Mesothelial cell of epicardium (in vitro differentiated cells): ENCODE data around the gene ENTPD6. TPM values are rescaled to one million over a fixed set of nuclear protein-coding genes. Genes with fewer than 3 reads are reported as not detected.
A peak's percentile ranks its signal among the peaks of the same experiment; 100 is the strongest.

Experiments
- DNase-seq, 2 experiments: peaks; one replicate each; pipeline ENCODE4 v3.0.0; 2021; ENCODE audit warnings: low spot score in 2 of 2; ENCODE audit not compliant: unreplicated experiment in 2 of 2
- H3K27ac Mint-ChIP-seq: 2 replicates; pipeline ENCODE4 v1.8.0; 2021; ENCODE audit warnings: mixed read lengths
- H3K27me3 Mint-ChIP-seq: 2 replicates; pipeline ENCODE4 v1.8.0; 2021; ENCODE audit warnings: low read depth, mixed read lengths
- H3K36me3 Mint-ChIP-seq: 2 replicates; pipeline ENCODE4 v1.8.0; 2021; ENCODE audit warnings: mixed read lengths
- H3K4me1 Mint-ChIP-seq: 2 replicates; pipeline ENCODE4 v1.8.0; 2021; ENCODE audit warnings: mixed read lengths
- H3K4me3 Mint-ChIP-seq: 2 replicates; pipeline ENCODE4 v1.8.0; 2021; ENCODE audit warnings: mild to moderate bottlenecking, moderate library complexity, mixed read lengths
- H3K9me3 Mint-ChIP-seq: 2 replicates; pipeline ENCODE4 v1.8.0; 2021; ENCODE audit warnings: mixed read lengths
- total RNA-seq: library from RNA; stranded (reverse); gene quantifications from 3 replicates; pipeline ENCODE4 v1.2.1, GENCODE V29; 2021
- TF ChIP-seq, protein P1 (sequence below): fragments of 200-600 bp; sonication (generic); IDR thresholded peaks from one replicate; pipeline ENCODE4 v1.5.0; 2021; ENCODE audit warnings: antibody characterized with exemption; ENCODE audit not compliant: unreplicated experiment

Gene ENTPD6
- total RNA-seq, 1 donor from 2014 or later, result 59.3 TPM

DNA sequence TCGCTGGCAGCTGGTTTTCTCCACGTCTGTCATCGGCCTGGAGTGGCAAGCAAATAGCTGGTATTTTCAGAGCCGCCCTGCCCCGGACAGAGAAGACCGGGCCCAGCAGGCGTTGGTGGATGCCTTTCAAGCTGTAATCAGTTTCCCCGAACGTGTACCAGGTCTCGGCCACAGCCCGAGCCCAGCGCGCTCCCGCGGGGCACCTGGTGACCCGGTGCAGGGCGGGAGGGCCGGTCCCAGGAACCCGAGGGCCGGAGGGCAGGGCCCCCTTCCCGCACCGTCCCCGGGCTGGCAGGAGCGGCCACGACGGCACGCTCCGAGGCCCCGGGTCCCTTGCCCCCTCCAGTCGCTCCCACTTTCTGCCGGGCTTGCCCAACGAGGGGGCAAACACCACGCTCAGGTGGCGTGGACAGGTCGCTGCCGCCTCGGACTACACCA lies 52.0 kb downstream of the ENTPD6 start:
- TF ChIP-seq, protein P1, sequence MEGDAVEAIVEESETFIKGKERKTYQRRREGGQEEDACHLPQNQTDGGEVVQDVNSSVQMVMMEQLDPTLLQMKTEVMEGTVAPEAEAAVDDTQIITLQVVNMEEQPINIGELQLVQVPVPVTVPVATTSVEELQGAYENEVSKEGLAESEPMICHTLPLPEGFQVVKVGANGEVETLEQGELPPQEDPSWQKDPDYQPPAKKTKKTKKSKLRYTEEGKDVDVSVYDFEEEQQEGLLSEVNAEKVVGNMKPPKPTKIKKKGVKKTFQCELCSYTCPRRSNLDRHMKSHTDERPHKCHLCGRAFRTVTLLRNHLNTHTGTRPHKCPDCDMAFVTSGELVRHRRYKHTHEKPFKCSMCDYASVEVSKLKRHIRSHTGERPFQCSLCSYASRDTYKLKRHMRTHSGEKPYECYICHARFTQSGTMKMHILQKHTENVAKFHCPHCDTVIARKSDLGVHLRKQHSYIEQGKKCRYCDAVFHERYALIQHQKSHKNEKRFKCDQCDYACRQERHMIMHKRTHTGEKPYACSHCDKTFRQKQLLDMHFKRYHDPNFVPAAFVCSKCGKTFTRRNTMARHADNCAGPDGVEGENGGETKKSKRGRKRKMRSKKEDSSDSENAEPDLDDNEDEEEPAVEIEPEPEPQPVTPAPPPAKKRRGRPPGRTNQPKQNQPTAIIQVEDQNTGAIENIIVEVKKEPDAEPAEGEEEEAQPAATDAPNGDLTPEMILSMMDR, result no peak
- H3K9me3 Mint-ChIP-seq, result peaks cover 6% of the 10 kb centered on the region
- no peaks in the 10 kb centered on the region for H3K36me3 Mint-ChIP-seq
- H3K4me1 Mint-ChIP-seq, result peaks cover 25% of the 10 kb centered on the region
- peak in 1 of 2 experiments; percentile 64 for DNase-seq
- no peak overlapping the region for H3K27ac Mint-ChIP-seq
- H3K27me3 Mint-ChIP-seq, result peaks cover 9% of the 10 kb centered on the region
- H3K4me3 Mint-ChIP-seq, result peak overlapping the region; percentile 92

DNA sequence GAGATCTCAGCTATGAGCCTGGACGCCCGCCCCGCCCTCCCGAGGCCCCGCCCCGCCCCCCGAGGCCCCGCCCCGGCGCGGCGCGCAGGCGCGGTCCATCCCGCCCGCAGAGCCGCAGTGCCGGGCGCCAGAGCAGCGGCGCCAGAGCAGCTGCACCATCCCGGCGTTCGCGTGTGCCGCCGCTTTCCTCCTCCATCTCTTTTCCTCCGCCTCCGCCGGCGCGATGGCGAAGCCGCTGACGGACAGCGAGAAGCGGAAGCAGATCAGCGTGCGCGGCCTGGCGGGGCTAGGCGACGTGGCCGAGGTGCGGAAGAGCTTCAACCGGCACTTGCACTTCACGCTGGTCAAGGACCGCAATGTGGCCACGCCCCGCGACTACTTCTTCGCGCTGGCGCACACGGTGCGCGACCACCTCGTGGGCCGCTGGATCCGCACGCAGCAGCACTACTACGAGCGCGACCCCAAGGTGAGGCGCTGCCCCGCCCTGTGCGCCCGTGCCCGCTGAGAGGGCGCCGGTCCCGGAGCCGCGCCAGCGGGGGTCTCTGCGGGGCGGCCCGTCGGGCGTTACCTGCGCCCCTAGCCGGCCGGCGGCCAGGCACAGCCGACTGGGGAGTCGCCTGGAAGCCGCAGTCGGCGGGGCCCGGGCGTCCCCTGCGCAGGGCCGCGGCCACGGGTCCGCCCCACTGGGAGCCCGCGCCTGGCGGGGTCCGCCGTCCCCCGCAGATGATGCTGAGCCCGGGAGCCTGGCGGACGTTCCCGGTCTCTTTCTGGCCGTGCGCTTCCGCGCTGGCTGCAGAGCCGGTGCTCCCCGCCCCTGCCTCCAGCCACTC lies 52.7 kb downstream of the ENTPD6 start, which contains the start of gene PYGB:
Gene PYGB (plus strand): TSS at position 130 of the 830 bp plus-strand sequence. CDS start 94 bp downstream, at position 224.
- Mint-ChIP-seq H3K4me1 (peaks cover 25% of the 10 kb centered on the region), H3K9me3 (peaks cover 6% of the 10 kb centered on the region), H3K4me3 (peak within 1 kb of the TSS; percentile 92), H3K27ac (peak within 1 kb of the TSS; percentile 94), H3K36me3 (no peaks in the 10 kb centered on the region), H3K27me3 (peaks cover 8% of the 10 kb centered on the region)
- TF ChIP-seq, protein P1, result no peak
- DNase-seq, result peak; percentile 70 to 82

DNA sequence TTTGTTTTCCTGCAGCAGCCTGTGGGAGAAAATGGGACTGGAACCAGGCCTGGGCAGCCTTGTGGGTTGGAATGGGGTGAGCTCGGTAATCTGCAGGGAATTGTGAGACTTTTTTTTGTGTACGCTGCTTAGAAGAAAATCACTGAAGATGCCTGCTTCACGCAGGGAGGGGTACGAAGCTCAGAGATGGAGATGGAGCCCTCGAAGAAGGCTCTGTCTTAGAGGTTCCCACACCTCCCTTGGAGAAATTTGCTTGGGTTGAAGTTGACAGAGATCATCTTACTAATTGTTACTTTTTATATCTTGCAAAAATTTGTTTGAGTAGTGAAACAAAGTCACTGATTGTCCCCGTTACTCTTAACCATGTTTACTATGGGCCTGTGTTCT lies 53.3 kb downstream of the ENTPD6 start:
- Mint-ChIP-seq H3K27me3 (peaks cover 8% of the 10 kb centered on the region), H3K4me3 (peak overlapping the region; percentile 81), H3K36me3 (no peaks in the 10 kb centered on the region), H3K4me1 (peaks cover 25% of the 10 kb centered on the region), H3K27ac (peak overlapping the region; percentile 81), H3K9me3 (peaks cover under 1% of the 10 kb centered on the region)
- no peak for DNase-seq
- TF ChIP-seq, protein P1, result no peak

DNA sequence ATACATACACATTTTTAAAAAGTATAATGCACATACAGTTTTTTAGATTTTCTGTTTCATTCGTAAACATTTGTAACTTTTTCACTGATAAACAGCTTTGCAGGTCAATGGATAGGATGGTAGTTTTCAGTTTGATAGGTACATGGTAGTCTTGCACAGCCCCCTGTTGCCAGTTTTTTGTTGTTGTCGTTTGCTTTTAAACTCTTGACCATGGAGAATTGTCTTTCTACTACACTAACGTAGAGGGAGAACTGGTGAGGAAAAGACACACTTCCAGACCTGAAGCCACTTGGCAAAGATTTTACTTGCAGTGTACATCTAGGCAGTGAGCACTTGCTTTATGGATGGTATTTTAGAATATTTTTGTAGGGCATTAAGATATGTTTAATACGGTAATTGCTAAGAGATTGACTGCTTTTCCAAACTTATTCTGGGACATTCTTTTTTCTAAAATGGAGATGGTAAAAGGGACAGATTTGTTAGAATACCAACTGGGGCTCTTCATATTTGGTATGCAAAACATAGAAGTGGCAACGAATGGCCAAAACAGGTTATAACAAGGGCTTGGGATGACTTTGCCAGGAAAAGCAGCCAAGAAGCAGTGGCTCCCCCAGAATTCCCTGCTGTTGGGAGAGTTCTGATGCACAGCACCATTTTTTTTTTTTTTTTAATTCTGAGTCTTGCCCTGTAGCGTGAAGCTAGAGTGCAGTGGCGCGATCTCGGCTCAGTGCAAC lies 53.9 kb downstream of the ENTPD6 start:
- no peaks in the 10 kb centered on the region for H3K9me3 Mint-ChIP-seq
- H3K4me1 Mint-ChIP-seq, result peaks cover 25% of the 10 kb centered on the region

DNA sequence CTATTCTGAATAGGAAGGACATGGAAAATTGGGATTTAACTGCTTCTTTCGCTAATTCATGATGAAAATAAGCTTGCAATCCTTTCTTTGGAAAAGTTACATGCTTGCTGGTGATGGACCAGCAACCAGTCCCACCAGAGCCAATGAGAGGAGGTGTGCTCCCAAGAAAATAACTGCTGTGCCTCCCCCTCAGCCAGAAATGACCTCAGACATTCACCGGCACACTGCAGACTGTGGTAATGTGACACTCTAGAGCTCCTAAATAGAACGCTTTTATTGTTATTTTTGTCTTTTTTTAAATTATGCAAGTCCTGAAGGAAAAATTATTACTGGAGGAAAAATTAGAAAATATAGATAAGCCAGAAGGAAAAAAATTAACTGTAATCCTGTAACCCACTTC lies 55.0 kb downstream of the ENTPD6 start:
- Mint-ChIP-seq H3K4me1 (peaks cover 25% of the 10 kb centered on the region), H3K27ac (no peak overlapping the region), H3K9me3 (no peaks in the 10 kb centered on the region)

More for the DNA sequence above, 53.9 kb downstream of the ENTPD6 start:
- H3K27ac Mint-ChIP-seq, result peak overlapping the region; percentile 81
- no peaks in the 10 kb centered on the region for H3K36me3 Mint-ChIP-seq
- peak overlapping the region; percentile 81 for H3K4me3 Mint-ChIP-seq
- TF ChIP-seq, protein P1, result no peak
- H3K27me3 Mint-ChIP-seq, result peaks cover 8% of the 10 kb centered on the region
- no peak for DNase-seq

More for the DNA sequence above, 55.0 kb downstream of the ENTPD6 start:
- Mint-ChIP-seq H3K36me3 (no peaks in the 10 kb centered on the region), H3K27me3 (peaks cover 8% of the 10 kb centered on the region), H3K4me3 (no peak overlapping the region)
- TF ChIP-seq, protein P1, result no peak
- DNase-seq, result no peak
